ENCODE results near the gene SLIT1.
A peak's percentile ranks its signal among the peaks of the same experiment; 100 is the strongest.

SLIT1 gene

DNA sequence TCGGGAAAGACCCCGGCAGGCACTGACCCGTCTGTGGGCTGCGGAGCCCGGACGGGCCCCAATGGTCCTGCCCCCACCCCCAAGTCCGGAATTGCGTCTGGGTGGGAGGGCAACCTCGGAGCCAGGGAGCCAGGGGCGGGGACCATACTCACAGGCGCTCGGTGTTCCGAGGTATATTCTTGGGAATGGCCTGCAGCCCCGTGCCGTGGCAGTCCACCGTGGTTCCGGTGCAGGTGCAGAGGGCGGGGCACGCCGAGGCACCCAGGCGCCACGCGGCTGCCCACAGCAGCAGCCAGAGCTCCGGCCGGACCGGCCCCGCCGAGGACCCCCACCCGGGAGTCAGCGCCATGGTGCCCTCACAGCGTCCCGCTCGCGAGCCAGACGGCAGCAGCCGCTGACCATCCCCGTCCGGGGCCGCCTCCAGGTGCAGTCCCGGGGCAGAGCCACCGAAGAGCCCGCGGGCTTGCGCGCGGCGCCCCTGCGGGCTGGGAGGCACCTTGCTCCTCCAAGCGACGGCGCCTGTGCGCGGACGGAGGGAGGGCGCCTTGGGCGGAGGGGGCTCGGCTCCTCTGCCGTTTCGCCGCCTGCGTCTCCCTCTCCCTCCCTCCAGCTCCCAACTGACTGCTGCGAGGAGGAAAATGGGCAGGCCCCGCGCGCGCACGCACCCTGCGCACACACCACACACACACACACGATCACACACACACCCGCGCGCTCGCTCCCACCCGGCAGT is at the start of gene SLIT1:
SLIT1 (minus strand) TSS at position 634 of the 733 bp plus-strand sequence; CDS start at position 349, 285 bp downstream.
- DNase-seq: peak; percentile 76

DNA sequence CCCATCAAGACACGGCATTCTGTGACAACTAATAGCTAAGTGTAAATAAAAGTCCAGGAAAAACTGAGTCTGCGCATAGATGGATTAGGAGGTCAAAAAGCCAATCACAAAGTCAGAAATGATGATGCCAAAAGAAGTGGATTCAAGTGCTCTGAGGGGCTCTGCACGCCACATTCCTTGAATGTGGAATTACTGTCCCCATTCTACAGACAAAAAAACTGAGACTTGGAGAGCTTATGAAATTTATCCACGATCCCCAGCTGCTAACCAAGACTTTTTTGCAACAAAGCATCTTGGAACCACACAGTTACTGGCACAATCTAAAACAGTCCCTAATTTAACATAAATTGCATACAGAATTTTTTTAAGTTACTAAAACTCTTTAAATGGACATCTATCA is 49.6 kb upstream of the SLIT1 start:
- no peak for DNase-seq

DNA sequence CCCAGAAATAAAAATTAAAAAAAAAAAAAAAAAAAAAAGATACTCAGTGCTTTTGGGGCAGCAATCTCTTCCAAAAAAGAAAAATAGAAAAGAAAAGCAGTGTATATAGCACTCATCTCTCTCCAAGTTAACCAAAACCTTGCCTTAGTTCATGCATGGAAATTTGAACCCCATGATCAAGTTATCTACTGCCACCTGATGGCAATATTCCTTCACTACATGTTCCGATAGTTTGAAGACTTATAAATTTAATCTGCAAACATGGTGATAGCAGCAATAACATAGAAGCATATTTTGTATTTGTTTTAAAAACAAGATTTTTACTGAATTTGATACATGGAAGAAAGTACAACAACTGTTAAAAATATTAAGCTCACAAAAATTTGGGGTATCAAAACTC is 48.6 kb upstream of the SLIT1 start:
- peak; percentile 48 for DNase-seq

DNA sequence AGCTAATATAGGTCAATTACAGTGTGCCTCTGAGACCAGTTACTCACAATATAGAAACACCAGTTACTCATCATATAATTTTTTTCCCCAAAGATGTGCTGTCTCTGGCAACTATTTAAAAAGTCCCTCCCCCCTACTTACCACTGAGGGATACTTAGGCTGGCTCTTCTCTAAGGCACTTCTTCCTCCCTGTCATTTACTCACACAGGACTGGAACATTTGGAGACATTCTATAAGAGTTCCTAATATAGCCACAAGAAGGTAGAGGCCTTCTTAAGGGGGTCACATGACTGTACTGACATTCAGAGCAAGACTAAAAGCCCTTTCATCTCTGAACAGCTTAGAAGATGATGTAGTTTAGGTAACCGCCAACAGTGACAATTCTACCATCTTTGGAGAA is 44.4 kb upstream of the SLIT1 start:
- DNase-seq: no peak

DNA sequence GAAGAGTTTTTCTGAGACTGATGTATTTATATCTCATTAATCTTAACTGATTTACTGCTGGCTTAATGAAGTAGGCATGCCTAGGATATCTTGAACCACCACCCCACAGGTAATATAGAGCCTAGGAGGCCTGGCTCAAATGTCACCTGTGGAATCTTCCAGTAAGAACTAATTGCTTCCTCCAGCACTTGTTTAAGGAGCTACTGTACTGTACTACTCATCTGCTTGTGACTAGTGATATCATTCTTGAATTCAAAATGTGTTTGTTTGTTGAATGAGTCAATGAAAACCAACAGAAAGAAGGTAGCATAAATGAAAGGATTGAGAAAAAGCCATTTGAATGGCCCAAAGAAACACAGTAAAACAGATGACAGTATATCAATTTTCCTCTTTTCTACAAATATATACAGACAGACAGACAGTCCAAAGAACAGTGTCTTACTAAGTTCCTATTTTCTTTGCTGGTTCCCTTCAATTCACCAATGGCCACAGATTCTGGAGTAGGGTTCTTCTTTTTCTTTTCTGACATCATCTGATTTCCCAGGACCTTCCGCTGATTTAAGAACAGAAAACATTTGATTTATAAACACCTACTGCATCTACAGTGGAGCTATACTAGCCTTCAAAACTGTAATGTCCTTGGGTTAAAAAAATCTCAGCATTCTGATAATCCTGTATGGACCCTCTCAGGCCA is 43.7 kb upstream of the SLIT1 start:
- DNase-seq: no peak

DNA sequence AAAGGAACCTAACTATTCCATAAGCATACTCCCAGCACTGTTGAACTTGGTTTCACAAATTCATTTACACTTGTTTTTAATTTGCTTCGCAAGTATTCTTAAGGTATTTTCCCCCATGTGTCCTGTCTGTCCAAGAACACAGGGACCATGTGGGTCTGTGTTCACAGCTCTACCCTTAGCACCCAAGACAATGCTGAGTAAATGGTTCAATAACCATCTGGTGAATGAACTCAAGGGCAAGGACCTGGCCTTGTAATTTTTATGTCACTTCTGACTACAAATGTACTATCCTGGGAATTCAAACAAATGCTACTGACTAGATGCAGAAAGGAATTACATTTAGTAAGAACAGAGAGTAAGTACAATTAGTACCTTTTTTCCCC is 43.0 kb upstream of the SLIT1 start:
- DNase-seq: no peak

DNA sequence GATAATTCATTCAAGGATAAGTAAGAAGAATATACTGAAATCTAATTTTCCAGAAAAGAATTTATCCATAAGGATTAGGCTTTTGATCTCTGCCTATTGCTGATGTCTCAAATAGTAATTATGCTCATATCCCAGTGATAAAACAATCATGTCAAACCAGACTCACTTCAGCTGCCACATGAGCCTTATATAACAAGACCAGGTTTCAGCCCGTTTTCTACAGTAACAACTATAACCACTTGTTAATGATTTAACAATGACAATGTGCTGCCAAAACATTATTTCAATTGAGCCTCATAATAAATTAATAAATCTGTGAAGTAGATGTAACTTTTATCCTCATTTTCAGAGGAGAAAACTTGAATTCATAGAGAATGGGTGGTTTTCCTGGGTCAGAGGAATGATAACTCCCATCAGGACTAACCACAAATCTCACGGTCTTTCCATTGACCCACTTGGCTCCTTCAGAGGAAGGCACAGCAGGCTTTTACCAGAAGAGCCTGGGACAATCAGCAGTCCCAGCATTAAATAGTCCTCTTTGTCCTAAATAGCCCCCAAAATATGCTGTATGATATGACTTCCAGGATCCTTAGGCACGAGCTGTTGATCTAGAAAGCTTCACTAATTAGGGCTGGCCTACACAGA is 42.5 kb upstream of the SLIT1 start:
- DNase-seq: no peak

DNA sequence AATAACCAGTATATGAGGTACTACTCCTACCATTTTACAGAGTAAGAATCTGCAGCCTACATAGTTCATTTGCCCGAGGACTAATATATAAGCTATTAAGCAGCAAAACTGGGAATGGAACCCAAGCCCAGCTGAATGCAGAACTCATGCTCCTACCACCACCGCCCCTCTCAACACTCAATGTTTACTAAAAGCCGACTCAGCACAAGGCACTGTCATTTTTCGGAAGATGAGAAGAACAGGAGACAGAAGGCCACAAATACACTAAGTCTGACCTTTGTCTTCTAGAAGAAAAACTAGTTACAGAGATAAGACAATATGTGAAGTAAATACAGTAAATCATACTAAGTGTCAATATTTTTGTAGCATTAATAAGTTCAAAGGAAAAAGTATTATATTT is 40.6 kb upstream of the SLIT1 start:
- DNase-seq: no peak

DNA sequence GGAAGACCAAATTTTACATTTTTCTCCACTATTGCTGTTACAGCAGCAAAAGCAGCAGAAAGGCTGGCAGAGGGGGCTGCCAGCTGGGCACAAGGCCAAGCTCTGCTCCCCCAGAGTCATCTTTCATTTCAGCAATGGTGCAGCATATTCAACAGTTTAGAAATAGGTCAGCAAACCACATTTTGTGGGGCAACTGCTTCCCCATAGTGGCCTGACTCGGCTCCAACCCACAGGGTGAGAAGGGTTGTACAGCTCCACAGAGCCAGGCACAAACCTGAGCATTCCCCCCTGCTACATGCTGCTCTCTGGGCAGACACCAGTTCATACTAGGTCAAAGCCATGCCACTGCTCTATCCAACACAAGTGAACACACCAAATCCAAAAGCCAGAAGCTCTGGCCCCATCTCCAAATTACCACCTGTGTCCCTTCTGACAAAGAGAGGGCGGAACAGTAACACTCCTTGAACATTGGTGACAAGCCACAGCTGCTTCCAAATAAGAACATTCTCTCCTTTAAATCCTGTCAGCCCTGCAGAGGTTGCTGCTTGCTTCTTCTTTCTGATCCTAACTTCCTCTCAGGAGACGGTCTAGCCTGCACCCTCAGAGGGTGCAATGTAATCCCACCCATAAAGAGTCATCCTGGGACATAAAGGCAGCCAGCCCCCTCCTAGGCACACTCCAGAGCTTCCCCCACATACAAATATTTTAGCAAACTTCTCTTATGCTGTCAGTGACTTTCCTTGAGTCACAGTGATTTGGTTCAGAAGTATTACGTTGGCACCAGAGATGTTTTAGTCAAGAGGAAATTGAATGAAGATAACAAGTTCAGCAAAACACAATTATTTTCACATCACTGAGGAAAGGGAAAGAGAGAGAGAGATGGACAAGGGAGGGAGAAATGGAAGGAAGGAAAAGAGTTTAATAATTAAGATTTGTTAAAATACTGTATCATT is 39.0 kb upstream of the SLIT1 start:
- DNase-seq: no peak

DNA sequence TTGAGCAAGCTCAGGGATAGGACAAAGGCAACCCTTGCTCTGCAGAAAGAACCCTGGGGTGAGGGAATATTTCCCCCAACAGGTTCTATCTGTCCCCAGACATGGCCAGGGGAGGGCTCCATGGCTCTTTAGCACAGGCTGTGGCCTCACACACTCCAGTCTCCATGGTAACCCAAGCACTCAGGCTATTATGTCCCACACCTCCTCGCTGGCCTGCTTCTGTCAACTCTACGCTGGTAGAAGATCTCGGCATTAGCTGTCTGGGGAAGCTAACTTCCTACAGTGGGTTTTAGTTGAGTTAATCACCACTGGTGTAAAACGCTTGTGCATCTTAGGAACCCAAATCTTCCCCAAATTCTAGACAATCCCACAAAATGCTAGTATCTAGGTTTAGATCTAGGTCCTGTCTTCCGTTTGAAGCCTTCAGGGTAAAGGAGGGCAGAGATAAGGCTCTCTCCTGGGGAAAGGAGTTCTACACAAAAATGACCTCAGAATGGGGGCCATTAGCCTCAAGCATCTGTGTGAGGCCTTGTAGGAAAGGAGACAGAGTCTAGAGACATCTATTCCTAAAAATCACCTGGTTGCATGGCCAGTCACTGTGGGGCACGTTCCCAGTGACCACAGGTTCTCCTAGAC is 36.7 kb upstream of the SLIT1 start:
- no peak for DNase-seq

DNA sequence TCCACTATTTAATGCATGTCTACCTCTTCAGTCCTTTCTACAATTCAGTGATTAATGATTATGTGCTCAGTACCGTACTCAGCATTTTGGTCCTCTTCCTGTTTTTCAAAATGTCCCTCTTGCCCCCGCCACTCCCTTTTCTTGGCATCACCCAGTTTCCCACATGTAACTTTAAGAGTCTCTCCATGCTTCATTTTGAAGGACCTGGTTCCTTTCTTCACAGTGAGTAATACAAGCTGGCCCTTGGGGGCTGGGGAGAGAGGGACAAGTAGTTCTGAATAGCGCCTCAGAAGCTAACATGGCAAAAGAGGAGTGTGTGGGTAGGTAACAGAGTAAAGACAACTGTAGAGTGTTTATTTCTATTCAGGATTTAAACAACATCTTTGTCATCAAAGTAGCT is 34.6 kb upstream of the SLIT1 start:
- DNase-seq: no peak

DNA sequence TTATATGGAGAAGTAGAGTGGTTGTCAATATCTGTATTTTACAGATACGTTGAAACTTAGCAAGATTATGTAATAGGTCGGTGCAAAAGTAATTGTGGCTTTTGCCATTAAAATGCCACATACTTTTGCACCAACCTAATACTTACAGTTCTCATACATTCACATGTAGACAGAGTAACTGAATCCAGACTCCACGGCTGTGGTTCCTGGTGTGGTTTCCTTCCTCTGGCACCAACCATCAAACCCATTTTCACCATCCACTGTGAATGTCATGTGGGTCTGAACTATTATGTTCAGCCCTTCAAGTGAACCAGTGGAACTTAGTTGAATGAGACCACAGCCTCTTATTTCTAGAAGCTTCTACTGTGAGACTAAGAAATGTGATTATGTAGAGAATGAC is 31.5 kb upstream of the SLIT1 start:
- no peak for DNase-seq

DNA sequence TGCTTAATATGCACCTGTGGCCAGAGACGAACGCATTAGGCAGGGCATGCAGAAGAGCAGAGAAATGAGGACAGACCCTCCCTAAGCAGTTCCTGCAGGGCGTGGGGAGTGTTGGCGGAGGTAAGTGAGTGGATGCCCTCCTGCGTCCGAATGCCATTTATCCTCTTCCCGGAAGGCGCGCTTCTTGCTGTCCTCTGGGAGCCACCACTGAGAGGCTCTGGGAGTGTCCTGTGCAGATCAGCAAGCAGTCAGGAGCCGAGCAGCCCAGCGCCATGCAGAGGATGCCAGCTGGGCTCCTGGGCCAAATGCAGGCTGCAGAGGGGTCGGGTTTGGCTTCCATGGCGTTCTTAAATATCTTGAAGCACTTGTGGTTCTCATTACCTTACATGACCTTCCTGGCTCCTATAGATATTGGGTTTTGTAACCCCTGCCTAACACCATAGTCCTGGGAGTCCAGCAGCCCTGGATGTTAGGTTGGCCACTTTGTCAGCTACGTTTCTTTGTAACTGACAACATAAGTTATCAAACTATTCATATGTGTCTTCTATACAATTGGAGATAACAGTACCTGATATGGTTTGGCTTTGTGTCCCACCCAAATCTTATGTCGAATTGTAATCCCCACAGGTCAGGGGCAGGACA is 30.0 kb upstream of the SLIT1 start:
- no peak for DNase-seq

DNA sequence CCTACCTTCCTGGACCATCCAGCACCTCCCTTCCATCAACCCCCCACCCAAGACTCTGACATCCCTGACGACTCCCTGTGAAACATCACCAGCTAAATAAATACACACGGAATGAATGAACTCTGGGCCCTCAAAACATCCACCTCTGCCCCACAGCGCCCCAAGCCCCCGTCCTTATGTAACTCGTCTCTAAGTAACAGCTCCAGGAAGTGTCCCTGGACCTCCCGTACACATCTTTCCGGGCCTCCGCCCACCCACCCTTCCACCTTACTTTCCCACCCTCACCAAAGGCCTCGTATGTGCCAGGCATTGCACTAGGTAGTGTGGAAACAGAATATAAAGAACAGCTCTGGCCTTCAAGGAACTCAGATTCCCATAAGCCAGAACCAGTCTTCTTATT is 27.7 kb upstream of the SLIT1 start:
- no peak for DNase-seq

DNA sequence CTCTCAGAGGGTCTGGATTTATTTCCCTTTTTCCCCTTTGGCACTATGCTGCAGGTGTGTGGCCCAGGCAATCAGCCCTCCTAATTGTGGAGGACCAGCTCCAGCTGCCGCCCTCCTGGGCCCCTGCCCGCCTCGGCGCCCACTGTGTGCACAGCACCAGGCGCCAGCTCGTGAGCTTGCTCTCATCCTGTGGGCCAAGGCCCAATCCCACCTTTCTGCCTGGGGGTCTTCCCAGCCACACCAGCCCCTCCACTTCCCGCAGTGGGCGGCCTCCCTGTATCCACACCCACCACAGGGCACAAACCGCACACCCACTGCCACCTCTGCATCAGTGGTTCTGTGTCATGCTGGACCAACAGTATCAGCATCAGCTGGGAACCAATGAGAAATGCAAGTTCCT is 25.5 kb upstream of the SLIT1 start:
- no peak for DNase-seq

DNA sequence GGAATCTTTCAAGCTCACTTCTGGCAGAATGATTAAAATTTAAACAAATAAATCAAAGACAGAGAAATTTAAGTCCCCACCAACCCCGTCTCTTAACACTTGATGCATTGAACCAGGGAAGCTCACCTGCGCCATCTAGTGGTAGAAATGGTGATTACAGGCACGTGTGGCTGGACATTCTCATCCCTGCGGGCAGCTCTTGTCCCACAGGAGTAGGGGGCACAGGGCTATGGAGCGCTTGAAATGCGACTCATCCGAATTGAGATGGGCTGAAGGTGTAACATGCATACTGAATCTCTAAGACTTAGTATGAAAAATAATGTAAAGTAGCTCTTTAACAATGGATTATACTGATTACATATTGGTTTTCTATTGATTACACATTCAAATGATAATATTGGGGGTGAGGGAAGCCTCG is 24.8 kb upstream of the SLIT1 start:
- DNase-seq: peak; percentile 57

DNA sequence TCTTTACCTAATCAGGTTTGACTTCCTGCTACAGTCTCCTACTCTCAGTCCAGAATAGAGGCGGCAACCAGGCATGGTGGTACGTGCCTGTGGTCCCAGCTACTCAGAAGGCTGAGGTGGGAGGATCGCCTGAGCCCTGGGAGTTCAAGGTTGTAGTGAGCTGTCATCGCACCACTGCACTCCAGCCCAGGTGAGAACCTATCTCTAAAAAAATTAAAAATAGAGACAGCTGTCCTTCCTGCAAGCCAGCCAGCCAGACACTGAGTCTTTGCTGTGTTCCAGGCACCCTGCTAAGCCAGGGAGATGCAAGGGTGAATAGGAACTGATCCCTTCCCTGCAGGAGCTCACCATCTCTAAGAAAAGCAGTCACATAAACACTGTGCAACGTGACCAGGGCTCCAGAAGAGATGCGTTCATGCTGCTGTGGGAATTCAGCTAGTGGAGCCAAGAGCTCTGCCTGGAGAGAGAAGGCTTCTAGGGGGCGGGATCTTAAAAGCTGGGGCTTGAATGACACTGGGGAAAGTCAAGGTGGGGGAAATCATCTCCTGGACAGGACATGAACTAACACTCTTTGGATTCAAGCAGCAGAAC is 22.1 kb upstream of the SLIT1 start:
- peak; percentile 75 for DNase-seq

DNA sequence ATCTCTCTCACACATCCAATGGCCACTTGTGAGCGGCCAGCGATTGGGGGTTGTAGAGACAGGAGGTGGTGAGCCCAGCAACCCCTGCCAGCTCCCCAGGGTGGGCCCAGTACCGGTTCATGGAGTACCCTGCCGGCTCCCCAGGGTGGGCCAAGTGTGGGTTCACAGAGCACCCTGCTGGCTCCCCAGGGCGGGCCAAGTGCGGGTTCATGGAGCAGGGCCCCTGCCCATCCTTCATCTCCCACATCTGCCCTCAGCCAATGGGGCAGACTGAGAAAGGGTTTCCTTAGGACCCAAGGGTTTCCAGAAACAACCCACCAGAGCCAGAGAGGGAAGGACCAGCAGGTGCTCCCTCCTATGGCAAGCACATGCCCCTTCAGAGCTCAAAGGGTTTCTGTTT is 21.4 kb upstream of the SLIT1 start:
- DNase-seq: no peak

DNA sequence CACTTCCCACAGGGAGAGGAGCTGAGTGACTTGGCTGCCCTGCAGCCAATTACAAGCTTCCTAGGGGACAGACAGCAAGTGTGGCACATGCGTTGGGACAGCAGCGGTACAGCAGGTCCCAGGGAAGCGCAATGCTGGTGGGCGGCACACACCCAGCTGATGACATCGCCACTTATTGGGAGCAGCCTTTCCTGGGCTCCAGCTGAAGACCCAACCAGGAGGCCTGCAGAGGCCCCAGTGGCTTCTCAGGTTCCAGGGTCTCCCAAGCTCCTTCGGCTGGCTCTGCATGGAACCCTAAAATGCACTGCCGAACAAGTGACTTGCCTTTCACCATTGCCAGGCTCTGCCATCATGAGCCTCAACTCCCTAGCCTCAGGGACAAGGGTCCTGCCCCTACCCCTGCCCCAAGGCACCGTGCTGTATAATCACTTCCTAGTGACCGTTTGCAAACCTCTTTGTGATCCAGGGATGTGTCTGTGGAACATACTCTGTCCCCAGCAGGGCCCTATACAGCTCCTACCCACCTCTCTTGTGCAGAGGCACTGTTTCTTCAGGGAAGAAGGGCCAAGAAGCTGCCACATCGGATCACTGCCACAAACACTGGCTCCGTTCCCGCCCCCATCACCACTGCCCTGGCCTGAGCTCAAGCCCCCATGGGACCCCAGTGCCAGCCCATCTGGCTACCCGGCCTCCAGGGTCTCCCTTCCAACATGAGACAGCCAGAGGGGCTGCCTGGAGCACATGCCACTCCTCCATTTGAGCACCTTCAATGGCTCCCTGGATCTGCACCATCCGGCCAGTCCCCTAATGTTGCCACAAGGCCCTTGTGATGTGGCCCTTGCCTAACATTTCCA is 19.3 kb upstream of the SLIT1 start:
- DNase-seq: no peak

DNA sequence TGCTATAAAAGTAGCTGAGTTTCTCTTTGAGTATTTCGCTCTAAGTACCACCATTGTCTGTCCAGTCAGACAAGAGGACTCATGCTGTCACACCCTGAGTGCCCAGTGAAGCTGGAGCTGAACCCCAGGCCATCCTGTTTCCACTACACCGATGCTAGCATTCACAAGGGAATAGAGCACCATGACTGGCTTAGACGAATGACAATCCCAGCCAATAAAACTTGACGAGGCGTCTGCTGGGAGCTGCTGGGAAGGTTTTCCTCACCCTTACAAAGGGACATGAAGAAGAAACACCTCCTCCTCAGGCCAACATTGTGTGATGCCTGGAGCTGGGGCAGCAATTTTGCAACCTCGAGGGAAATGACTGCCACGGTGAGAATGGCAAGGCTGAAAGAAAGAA is 17.5 kb upstream of the SLIT1 start:
- no peak for DNase-seq

DNA sequence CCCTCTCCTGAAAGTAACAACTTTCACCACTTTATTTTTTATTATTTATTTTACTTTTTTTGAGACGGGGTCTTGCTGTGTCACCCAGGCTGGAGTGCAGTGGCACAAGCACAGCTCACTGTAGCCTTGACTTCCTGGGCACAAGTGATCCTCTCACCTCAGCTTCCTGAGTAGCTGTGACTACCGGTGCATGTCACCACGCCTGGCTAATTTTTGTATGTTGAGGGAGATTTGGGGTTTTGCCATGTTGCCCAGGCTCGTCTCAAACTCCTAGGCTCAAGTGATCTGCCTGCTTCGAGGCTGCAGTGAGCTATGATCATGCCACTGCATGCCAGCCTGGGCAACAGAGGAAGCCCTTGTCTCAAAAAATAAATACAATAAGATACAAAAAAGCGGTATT is 14.9 kb upstream of the SLIT1 start:
- DNase-seq: no peak

All from NCI-H2171 treated with DMSO at 0.1 percent for 48 hours (cell line).